HG03045 (cell line): ENCODE measurements around the gene IRX6.

Experiments used
- ATAC-seq: cut with Tn5 transposase; IDR thresholded peaks from one replicate; pipeline ENCODE4 v1.9.1; 2021; ENCODE audit warnings: mild to moderate bottlenecking, moderate library complexity; ENCODE audit not compliant: unreplicated experiment

The IRX6 gene

GRCh38 chr16:55322327-55322726 is 1.7 kb upstream of the IRX6 start:
- ATAC-seq, result no peak

- ATAC-seq, result no peak
These were observed 479 bp downstream of the IRX6 start for GRCh38 chr16:55324285-55325079.

GRCh38 chr16:55325080-55325447 is 1.1 kb downstream of the IRX6 start:
- no peak for ATAC-seq

- ATAC-seq, result no peak
These were observed 1.6 kb downstream of the IRX6 start for GRCh38 chr16:55325458-55326109.

GRCh38 chr16:55326261-55327092 is 2.5 kb downstream of the IRX6 start:
- no peak for ATAC-seq

GRCh38 chr16:55328611-55329569 is 4.9 kb downstream of the IRX6 start:
- no peak for ATAC-seq

- ATAC-seq, result no peak
These were observed 5.9 kb downstream of the IRX6 start for GRCh38 chr16:55329791-55330428.

- no peak for ATAC-seq
These were observed 7.0 kb downstream of the IRX6 start for GRCh38 chr16:55330781-55331647.

GRCh38 chr16:55331648-55332185 is 7.7 kb downstream of the IRX6 start:
- no peak for ATAC-seq

GRCh38 chr16:55333684-55334083 is 9.7 kb downstream of the IRX6 start:
- ATAC-seq, result no peak

GRCh38 chr16:55338646-55339045 is 14.6 kb downstream of the IRX6 start:
- no peak for ATAC-seq

- ATAC-seq, result no peak
These were observed 16.4 kb downstream of the IRX6 start for GRCh38 chr16:55340445-55340844.

GRCh38 chr16:55341681-55342080 is 17.7 kb downstream of the IRX6 start:
- no peak for ATAC-seq

- no peak for ATAC-seq
These were observed 22.5 kb downstream of the IRX6 start for GRCh38 chr16:55346475-55346874.

- ATAC-seq, result no peak
These were observed 25.9 kb downstream of the IRX6 start for GRCh38 chr16:55349867-55350266.

- ATAC-seq, result no peak
These were observed 27.0 kb downstream of the IRX6 start for GRCh38 chr16:55350984-55351383.

GRCh38 chr16:55351936-55352335 is 27.9 kb downstream of the IRX6 start:
- no peak for ATAC-seq

GRCh38 chr16:55357241-55357640 is 33.2 kb downstream of the IRX6 start:
- ATAC-seq, result no peak

GRCh38 chr16:55359946-55360345 is 35.9 kb downstream of the IRX6 start:
- no peak for ATAC-seq
